HG03432 (cell line): ENCODE measurements around the gene CDH22.
A peak's percentile ranks its signal among the peaks of the same experiment; 100 is the strongest.

Source experiments
- ATAC-seq: cut with Tn5 transposase; IDR thresholded peaks from one replicate; pipeline ENCODE4 v1.9.1; 2021; ENCODE audit warnings: mild to moderate bottlenecking, moderate library complexity; ENCODE audit not compliant: unreplicated experiment

The CDH22 gene, protein sequence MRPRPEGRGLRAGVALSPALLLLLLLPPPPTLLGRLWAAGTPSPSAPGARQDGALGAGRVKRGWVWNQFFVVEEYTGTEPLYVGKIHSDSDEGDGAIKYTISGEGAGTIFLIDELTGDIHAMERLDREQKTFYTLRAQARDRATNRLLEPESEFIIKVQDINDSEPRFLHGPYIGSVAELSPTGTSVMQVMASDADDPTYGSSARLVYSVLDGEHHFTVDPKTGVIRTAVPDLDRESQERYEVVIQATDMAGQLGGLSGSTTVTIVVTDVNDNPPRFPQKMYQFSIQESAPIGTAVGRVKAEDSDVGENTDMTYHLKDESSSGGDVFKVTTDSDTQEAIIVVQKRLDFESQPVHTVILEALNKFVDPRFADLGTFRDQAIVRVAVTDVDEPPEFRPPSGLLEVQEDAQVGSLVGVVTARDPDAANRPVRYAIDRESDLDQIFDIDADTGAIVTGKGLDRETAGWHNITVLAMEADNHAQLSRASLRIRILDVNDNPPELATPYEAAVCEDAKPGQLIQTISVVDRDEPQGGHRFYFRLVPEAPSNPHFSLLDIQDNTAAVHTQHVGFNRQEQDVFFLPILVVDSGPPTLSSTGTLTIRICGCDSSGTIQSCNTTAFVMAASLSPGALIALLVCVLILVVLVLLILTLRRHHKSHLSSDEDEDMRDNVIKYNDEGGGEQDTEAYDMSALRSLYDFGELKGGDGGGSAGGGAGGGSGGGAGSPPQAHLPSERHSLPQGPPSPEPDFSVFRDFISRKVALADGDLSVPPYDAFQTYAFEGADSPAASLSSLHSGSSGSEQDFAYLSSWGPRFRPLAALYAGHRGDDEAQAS

DNA sequence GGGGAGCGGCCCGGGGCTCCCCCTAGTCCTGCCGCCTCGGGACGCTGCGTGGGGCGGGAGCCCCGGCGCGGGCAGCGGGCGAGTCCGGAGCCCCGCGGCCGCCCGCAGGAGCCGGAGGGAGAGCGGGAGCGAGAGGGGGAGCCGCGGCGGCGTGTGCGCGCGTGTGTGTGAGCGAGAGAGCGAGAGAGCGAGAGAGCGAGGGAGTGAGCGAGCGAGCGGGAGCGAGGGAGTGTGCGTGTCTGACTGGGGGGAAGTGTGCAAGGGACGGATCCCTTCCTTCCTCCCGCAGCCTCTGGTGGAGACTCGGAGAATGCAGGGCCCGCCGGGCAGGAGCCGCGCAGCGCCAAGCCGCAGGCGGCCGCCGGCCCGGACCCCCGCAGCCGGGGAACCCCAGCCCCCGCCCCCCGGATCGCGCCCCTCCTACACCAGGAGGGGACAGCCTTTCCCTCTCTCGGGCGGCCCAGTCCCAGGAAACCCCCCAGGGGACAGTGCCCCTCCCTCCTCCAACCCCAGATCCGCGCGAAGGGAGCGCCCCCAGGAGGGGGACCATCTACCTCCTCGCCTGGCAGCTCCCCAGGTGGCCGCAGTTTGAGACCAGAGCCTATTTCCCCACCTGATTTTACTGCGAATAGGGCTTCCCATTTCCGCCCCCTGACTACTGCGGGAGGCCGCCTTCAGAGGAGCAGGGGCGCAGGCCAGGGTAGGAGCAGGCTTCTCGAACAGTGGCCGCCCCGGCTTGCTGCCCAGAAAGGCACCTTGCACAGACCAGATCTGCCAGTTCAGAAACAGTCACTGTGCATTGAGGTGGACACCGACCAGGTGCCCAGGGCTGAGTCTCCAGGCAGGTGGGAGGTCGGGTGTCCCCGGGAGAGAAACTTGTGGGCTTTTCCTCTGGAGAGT lies at the start of gene CDH22:
CDH22 (minus strand) TSS at position 241 of the 900 bp plus-strand sequence. CDS start 57,204 bp downstream, outside the sequence.
- ATAC-seq, result no peak

DNA sequence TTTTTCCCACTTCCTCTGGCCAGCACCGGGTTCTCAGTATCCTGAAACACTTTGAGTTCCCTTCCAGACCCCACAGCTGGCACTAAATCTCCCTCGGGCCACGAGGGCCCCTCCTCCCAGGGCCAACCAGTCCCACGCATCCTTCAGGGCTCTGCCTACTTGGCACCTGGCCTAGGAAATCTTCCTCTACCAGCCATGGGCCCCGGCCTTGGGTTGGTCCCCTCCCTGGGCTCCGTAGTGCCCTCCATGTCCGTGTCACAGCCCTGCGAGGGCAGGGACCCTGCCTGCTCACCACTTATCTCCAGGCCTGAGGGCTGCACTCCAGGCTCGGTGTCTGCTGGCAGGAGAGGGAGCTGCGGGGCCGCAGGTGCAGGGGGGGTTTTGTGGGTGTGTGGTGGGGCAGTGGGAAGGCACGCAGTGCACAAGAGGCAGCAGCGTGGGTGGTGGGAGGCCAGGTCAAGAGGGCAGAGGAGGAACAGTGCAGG lies 48.8 kb upstream of the CDH22 start:
- no peak for ATAC-seq

DNA sequence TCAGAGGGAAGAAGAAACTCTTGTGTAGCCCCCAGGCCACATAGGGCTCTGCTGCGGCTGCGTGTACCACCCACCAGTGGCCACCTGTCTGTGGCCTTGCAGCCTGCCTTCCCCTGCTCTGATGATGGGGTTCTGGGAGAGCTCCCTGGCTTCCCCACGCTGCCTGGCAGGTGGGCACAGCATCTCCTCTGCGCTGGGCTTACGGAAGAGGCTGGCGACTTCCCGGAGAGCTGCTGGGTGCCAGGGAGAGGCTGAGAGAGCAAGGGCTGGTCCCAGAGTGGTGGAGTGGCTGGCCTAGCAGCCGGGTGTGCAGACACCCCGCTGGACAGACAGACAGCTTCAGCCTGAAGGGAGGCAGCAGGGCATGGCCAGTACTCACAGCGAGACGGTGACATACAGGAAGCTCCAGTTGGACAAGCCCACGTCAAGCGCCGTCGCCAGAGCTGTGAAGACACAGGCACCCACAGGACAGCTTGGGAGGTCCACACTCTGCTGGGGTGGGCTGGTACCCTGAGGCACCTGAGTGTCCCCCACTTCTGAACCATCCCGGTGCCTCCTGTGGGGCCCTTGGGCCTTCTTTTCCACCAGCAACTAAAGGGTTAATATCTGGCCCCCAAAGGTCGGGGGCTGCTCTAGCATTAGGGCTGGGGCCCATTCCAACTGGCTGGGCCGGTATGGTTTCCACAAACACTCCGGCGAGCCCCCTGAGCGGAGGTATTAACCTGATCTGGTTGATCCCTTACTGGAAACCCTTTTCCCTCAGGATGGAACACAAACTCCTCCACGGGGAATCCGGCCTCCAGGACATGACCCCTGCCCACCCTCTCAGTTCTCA lies 48.1 kb upstream of the CDH22 start:
- ATAC-seq, result no peak

DNA sequence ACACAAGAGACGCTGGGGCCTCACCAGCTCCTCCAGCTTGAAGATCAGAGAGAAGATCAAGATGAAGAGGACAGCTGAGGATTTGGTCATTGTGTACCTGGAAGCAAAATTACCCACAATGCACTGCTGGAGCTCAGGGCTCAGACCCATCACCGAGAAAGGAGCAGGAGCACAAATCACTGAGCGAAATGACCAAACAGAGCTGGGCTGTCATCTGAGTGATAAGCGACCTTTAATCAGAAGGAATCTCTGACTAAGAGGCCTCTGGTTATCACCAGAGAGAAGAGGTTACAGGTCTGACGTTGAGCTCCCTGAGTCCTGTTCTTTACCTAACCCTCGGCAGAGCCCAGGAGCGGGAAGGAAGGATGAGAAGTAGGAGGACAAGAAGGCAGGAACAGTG lies 47.5 kb upstream of the CDH22 start:
- no peak for ATAC-seq

DNA sequence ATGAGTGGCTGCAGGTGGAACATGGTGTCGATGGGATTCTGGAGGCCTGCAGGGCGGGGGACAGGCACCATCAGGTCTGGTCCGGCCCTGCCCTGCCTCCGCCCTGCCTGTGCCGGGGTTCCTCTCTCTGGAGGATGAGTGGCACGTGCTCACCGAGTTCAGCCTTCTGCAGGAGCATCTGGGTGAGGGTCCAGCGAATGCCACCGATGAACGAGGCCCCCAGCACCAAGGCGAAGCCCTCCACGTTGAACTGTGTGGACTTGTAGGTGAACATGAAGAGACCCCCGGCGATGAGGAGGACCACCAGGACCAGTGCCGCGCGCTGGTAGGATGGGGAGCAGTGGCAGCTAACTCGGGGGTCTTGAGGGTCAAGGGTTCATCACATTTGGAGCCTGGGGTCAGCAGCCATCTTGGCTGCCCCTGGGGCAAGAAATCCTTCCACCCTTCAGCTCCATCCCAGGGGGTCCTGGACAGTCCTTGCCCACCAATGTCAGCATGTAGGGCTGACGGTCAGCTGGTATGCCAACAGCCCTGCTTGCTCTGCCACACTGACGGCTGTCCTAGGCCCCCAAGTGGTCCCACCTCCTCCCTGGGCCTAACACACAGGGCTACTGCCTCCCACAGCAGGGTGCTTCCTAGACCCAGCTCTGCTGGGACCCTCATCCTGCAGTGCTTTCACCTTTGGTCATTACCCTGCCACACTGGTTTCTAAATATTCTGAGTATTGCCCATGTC lies 46.8 kb upstream of the CDH22 start:
- no peak for ATAC-seq

DNA sequence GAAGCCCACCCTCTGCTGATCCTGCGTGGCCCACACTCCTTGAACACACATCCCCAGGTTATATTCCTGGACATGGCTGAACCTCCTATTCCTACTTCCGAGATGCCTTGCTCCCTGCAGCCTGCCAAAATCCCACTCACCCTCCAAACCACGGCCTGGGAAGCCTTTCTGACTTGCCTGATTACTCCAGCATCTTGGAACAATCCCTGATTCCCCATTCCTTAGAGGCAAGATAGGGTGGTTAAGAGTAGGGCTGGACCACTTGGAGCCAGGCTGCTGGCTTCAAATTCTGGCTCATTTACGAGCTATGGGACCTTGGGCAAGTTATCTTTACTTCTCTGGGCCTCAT lies 45.9 kb upstream of the CDH22 start:
- ATAC-seq, result no peak

DNA sequence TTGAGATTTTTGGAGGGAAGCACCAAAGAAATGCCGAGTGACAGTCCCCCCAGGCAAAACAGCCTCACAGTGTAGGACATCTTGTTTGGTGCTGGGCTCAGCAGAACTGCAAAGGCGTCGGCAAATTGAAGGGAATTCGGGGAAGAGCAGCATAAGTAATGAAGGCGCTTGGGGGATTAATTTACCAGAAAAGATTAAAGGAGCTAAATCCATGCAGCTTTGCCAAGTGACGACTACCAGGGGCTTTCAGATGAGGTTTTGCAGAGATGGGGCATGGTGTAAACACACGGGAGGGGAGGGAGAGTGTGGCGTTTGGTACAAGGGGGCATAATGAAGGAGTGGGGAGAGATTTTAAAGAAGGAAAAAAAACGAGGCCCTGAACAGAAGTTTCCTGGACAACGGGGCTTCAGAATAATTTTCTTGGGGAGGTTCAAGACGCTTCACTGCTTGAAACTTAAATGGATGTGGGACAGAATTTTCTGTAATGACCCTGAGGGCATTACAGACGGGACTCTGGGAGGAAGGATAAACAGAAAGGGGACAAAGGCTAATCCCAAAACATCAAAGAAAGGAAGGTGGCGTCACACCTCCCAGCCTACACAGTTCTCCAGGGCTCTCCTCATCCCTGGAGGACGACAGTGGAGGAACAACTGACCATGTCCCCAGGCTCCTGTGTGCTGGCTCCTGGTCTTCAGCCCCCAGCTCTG lies 45.4 kb upstream of the CDH22 start:
- ATAC-seq, result no peak

DNA sequence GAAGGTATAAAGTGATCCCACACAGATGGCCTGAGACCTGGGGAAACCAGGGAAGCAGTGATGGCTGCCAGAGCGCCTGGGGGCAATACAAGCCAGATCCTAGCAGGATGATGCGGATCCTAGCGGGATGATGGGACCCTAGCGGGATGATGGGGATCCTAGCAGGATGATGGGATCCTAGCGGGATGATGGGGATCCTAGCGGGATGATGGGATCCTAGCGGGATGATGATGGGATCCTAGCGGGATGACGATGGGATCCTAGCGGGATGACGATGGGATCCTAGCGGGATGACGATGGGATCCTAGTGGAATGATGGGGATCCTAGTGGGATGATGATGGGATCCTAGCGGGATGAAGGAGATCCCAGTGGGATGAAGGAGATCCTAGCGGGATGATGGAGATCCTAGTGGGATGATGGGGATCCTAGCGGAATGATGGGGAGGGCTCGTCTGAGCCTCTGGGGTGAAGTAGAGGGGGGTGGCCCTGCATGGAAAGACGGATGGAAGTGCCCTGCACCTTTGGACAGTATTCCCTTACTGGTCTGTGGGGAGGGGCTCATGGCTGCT lies 44.2 kb upstream of the CDH22 start:
- no peak for ATAC-seq

DNA sequence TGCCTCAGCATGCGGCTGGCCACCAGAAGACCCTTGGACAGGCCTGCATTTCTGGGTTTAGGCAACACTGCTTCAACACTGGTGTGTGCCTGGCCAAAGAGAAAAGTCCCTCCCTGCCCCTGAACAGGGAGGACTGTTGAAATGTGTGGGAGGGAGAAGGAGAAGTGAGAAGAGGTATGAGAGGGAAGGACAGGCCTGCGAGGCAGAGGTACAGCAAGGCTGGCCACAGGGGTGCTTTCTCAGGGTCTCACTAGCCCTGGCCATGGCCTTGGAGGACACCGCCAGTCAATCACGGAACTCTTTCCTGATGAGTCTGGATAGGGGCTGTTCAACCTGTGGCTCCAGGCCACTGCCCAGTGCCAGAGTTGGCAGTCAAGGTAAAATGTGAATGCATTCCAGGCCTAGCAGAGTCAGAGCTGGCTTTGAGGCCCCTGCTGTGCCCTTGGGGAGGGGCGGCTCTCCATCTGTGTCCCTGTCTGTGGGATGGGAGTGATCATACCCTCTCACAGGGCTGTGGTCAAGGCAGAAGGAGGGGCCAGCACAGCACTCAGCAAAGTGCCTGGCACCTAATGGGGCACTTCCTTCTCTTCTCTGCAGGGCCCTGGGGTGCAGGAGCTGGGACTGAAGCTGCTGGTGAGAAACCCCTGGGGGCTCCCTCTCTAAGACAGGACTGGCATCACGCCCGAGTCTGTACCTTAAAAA lies 43.2 kb upstream of the CDH22 start:
- ATAC-seq, result peak; percentile 42

DNA sequence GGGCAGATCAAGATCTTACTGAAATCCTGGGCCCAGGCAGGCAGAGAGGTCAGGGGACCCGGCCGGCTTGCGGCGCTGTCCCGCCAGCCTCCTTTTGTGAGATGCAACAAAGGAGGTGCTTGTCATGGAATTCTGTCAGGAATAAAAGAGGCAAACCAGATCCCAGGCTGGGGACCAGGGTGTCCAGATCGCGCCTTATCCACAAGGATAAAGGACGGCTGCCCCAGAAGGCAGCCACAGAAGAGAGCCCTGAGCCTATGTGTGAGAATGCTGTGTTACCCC lies 42.6 kb upstream of the CDH22 start:
- no peak for ATAC-seq

DNA sequence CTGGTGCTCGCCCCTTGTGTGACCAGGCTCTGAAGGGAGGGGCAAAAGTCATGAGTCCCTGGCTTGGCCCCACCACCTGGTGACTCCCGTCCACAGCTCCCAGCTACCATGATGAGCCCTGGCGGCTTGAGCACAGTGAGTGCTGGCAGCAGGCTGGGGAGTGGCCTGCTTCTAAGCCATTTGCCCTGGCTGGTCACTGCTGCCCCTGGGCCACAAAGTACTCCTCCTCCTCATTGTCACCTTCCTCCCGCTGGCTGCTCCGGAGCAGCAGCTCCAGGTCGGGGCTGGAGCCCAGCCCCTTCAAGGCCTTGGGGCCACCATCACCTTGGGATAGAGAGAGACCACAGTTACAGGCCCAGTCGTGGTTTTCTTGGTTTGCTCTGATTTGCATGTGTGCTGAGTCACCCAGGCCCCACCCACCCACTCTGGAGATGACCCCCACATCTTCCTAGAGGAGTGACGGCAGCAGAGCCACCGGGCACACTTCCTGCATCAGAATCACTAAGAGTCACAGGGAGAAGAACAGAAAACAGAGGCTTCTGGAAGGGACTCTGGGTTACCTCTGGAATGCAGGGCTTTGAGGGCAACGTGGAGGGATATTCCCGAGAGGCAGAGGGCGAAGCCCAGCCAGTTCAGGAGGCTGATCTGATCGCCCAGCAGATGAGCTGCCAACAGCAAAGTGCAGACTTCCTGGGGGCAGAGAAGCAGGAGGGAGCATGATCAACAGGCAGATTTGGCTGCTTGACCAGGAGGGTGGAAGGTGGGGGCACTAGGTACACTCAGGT lies 42.1 kb upstream of the CDH22 start:
- peak; percentile 56 for ATAC-seq

DNA sequence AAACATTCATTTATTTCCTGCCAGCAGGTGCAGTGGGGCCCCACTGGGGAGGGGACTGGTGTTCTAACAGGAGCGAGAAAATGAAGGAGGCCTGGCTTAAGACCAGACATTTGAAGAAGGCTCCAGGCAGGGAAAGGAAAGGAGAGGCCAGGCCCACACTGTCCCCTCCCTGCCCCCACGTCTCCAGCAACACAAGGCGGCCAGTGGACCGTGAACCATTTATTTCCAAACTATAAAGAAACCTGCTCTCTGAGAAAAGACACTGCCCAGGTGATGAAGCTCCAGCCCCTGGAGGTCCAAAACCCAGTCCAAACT lies 41.4 kb upstream of the CDH22 start:
- no peak for ATAC-seq

DNA sequence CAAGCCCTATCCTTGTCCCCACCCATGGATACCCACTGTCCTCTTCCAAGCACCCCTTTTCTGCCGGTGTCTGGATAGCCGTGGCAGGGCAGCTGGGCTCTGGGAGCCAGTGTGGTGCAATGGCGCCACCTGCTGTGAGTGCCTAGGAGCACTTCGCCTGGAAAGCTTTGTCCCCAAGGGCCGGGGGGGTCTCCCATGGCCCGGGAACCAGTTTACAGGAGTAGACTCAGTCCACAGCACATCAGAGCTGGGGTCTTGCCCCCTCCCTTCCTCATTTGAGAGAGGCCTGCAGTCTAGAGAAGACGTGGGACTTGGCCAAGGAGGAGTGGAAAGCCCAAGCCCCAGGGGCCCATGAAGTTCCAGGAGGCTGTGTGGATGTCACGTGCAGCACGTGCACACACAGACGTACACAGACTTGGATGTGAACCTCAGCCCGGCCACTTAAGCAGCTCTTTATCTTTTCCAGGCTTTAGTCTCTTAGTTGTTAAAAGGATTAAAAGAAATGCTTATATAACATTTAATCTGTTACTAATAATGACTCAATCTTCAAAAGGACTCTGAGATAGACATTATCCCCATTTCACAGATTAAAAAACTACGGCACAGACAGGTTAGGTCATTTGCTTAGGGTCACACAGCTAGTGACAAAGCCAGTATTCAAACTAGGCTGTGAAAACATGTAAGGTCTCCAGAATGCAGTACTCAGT lies 40.9 kb upstream of the CDH22 start:
- ATAC-seq, result no peak

DNA sequence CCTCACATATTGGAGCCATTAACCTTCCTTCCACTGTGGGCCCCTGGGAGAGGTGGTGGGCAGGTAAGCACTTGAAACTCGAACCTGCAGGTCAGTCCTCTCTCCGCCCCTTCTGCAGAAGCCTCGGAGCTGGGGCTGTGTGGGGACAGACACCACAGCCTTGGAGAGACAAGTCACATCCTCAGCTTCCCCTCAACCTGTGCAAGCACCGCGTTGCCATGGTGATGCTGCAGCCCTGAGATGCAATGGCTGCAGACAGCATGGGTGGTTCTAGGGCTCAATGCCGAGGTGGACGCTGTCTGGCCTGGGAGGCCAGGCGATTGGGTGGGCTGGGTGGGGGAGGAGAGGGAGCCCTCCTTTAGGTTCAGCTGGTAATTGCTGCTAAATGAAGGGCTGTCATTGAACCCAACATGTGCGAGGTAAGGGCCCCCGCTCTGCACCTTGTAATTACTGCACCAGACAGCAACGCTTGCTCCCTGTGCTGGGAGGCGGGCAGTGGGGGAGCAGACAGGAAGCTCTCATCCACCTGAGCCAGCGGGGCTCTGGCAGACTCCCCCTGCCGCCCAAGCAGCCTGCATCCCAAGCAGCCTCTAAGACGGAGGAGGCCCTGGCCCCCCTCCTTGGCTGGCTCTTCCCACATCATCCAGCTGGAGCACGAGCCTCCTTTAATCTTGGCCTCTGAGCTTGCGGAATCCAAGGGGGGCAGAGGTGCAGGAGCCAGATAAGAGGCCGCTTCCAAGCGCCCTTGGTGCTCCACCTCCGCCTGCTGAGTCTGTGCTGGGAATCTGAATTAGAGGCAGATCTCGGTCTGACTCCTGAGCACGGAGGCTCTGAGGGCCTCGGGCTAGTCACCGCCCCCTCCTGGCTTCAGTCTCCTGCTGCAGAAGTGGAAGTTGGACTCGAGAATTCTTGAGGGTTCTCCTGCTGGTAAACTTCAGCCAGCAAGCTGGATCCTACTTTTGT lies 39.8 kb upstream of the CDH22 start:
- no peak for ATAC-seq

DNA sequence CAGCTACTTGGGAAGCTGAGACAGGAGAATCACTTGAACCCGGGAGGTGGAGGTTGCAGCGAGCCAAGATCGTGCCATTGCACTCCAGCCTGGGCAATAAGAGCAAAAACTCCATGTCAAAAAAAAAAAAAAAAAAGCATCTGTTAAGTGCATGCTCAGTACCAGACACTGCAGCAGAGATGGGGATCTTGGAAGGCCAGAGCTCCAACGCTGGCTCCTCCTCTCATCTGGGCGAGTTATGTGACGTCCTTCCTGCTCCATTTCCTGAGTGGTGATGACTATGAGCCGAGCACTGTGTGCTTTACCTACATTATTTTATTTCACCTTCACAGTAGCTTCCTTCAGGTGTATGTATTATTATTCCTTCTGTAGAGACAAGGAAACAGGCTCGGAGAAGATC lies 38.5 kb upstream of the CDH22 start:
- ATAC-seq, result no peak
